ENCODE measurements around the gene RYR3.

Gene RYR3

GRCh38 chr15:33662014-33662413 lies 351.2 kb downstream of the RYR3 start:
- DNase-seq: no peak

GRCh38 chr15:33664947-33665346 lies 354.2 kb downstream of the RYR3 start:
- DNase-seq: no peak

- DNase-seq: no peak
Observed at GRCh38 chr15:33670567-33670966, 359.8 kb downstream of the RYR3 start.

- no peak for DNase-seq
Observed at GRCh38 chr15:33671456-33671855, 360.7 kb downstream of the RYR3 start.

- no peak for DNase-seq
Observed at GRCh38 chr15:33675246-33675645, 364.5 kb downstream of the RYR3 start.

- no peak for DNase-seq
Observed at GRCh38 chr15:33677238-33677830, 366.6 kb downstream of the RYR3 start.

- no peak for DNase-seq
Observed at GRCh38 chr15:33678176-33678575, 367.4 kb downstream of the RYR3 start.

- no peak for DNase-seq
Observed at GRCh38 chr15:33678602-33679001, 367.8 kb downstream of the RYR3 start.

- DNase-seq: no peak
Observed at GRCh38 chr15:33679061-33679460, 368.3 kb downstream of the RYR3 start.

- no peak for DNase-seq
Observed at GRCh38 chr15:33680336-33680735, 369.6 kb downstream of the RYR3 start.

- no peak for DNase-seq
Observed at GRCh38 chr15:33693166-33693800, 382.5 kb downstream of the RYR3 start.

- DNase-seq: no peak
Observed at GRCh38 chr15:33698126-33698525, 387.4 kb downstream of the RYR3 start.

- DNase-seq: no peak
Observed at GRCh38 chr15:33699145-33699544, 388.4 kb downstream of the RYR3 start.

GRCh38 chr15:33699691-33700447 lies 389.1 kb downstream of the RYR3 start:
- DNase-seq: no peak

- peak; percentile 62 for DNase-seq
Observed at GRCh38 chr15:33700695-33701303, 390.0 kb downstream of the RYR3 start.

GRCh38 chr15:33701304-33701696 lies 390.5 kb downstream of the RYR3 start:
- no peak for DNase-seq

- no peak for DNase-seq
Observed at GRCh38 chr15:33706173-33706572, 395.4 kb downstream of the RYR3 start.

GRCh38 chr15:33710748-33711147 lies 400.0 kb downstream of the RYR3 start:
- DNase-seq: no peak

- no peak for DNase-seq
Observed at GRCh38 chr15:33716025-33716424, 405.3 kb downstream of the RYR3 start.

GRCh38 chr15:33720952-33721351 lies 410.2 kb downstream of the RYR3 start:
- no peak for DNase-seq

- DNase-seq: no peak
Observed at GRCh38 chr15:33722005-33722672, 411.4 kb downstream of the RYR3 start.

- no peak for DNase-seq
Observed at GRCh38 chr15:33722673-33723015, 411.9 kb downstream of the RYR3 start.

- DNase-seq: no peak
Observed at GRCh38 chr15:33724321-33725036, 413.7 kb downstream of the RYR3 start.
